ENCODE results near the gene SIRPA. TPM values are rescaled to one million over a fixed set of nuclear protein-coding genes. Genes with fewer than 3 reads are reported as not detected.

The SIRPA gene
- total RNA-seq: 27.8 and 36.1 TPM in 2 replicates

DNA sequence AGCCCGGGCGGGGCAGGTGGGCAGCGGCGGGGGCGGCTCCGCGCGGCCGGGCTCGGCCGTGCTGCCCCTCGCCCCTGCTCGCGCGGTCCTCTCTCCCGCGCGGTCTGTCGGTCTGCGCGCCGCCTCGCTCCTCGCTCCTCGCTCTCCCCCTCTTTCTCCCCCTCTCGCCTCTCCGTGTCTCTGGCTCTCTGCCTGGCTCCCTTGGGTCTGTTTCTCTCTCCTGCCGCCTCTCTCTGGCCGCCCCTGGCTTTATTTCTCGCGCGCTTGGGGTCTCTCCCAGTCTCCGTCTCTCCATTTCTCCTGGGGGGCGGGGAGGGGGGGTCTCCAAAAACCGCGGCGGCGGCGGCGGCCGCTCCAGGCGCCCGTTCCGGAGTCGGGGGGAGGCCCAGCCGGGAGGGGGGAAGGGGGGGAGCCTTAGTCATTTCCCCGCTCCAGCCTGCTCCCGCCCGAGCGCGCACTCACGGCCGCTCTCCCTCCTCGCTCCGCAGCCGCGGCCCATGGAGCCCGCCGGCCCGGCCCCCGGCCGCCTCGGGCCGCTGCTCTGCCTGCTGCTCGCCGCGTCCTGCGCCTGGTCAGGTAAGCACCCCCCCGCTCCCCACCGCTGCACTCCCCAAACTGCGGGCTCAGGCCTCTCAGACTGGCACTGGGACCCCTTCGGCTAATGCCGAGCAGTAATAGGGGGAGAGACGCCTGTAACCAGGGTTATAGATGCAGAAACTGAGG lies at the start of gene SIRPA:
Gene SIRPA (plus strand): TSS at position 457 of the 723 bp plus-strand sequence. CDS start 41 bp downstream, at position 498.

Other genes with a start within 250 kb of the SIRPA start
- gene SIRPG, start 237.6 kb upstream of the SIRPA start, total RNA-seq: not detected in 2 replicates
- gene PDYN, start 98.7 kb downstream of the SIRPA start, total RNA-seq: not detected in 2 replicates
- 15.5 and 20.8 TPM in 2 replicates for gene STK35, start 206.4 kb downstream of the SIRPA start, total RNA-seq